ENCODE measurements around the gene CHSY3.

The CHSY3 gene

GRCh38 chr5:129905473-129906176 lies 1.4 kb downstream of the CHSY3 start:
- H3K36me3 ChIP-seq (ENCODE audit: control insufficient read depth, insufficient read depth, low read length), result no peaks in the 10 kb centered on the region
- no peaks in the 10 kb centered on the region for H3K4me1 ChIP-seq (ENCODE audit: control insufficient read depth, insufficient read depth, low read length)
- no peaks in the 10 kb centered on the region for H3K9me3 ChIP-seq (ENCODE audit: control insufficient read depth, low read length)
- no peak overlapping the region for H3K27ac ChIP-seq (ENCODE audit: insufficient read depth, low read depth, low read length, poor library complexity, severe bottlenecking)
- H3K27me3 ChIP-seq (ENCODE audit: control insufficient read depth, insufficient read depth, low read length, poor library complexity, severe bottlenecking), result peaks cover 64% of the 10 kb centered on the region
- peak overlapping the region; percentile 44 for H3K4me3 ChIP-seq (ENCODE audit: insufficient read depth, low read depth, low read length)
- WGBS, 2 experiments, result 1% methylated on average over 37 of the region's 37 CpGs

- Histone ChIP-seq H3K4me1 (ENCODE audit: control insufficient read depth, insufficient read depth, low read length) (no peaks in the 10 kb centered on the region), H3K27ac (ENCODE audit: insufficient read depth, low read depth, low read length, poor library complexity, severe bottlenecking) (no peak overlapping the region), H3K9me3 (ENCODE audit: control insufficient read depth, low read length) (no peaks in the 10 kb centered on the region), H3K4me3 (ENCODE audit: insufficient read depth, low read depth, low read length) (peak overlapping the region; percentile 44), H3K27me3 (ENCODE audit: control insufficient read depth, insufficient read depth, low read length, poor library complexity, severe bottlenecking) (peaks cover 64% of the 10 kb centered on the region), H3K36me3 (ENCODE audit: control insufficient read depth, insufficient read depth, low read length) (no peaks in the 10 kb centered on the region)
- WGBS, 2 experiments, result 6 to 8% methylated on average over 17 to 18 of the region's 20 CpGs
Observed at GRCh38 chr5:129906177-129906887, 2.1 kb downstream of the CHSY3 start.

- no CpG with 5 or more reads among the region's 1 CpG for WGBS, 2 experiments
- Histone ChIP-seq H3K27ac (ENCODE audit: insufficient read depth, low read depth, low read length, poor library complexity, severe bottlenecking) (no peak overlapping the region), H3K27me3 (ENCODE audit: control insufficient read depth, insufficient read depth, low read length, poor library complexity, severe bottlenecking) (peaks cover 43% of the 10 kb centered on the region), H3K36me3 (ENCODE audit: control insufficient read depth, insufficient read depth, low read length) (no peaks in the 10 kb centered on the region), H3K4me1 (ENCODE audit: control insufficient read depth, insufficient read depth, low read length) (no peaks in the 10 kb centered on the region), H3K9me3 (ENCODE audit: control insufficient read depth, low read length) (no peaks in the 10 kb centered on the region), H3K4me3 (ENCODE audit: insufficient read depth, low read depth, low read length) (no peak overlapping the region)
Observed at GRCh38 chr5:129909225-129909624, 5.0 kb downstream of the CHSY3 start.

- H3K4me1 ChIP-seq (ENCODE audit: control insufficient read depth, insufficient read depth, low read length), result no peaks in the 10 kb centered on the region
- H3K27me3 ChIP-seq (ENCODE audit: control insufficient read depth, insufficient read depth, low read length, poor library complexity, severe bottlenecking), result peaks cover 9% of the 10 kb centered on the region
- whole genome bisulfite sequencing, 2 experiments, result 83 to 100% methylated on average over 1 of the region's 1 CpG
- no peak overlapping the region for H3K27ac ChIP-seq (ENCODE audit: insufficient read depth, low read depth, low read length, poor library complexity, severe bottlenecking)
- no peaks in the 10 kb centered on the region for H3K9me3 ChIP-seq (ENCODE audit: control insufficient read depth, low read length)
- H3K36me3 ChIP-seq (ENCODE audit: control insufficient read depth, insufficient read depth, low read length), result no peaks in the 10 kb centered on the region
- no peak overlapping the region for H3K4me3 ChIP-seq (ENCODE audit: insufficient read depth, low read depth, low read length)
Observed at GRCh38 chr5:129912601-129913255, 8.5 kb downstream of the CHSY3 start.

GRCh38 chr5:129915415-129915814 lies 11.2 kb downstream of the CHSY3 start:
- H3K36me3 ChIP-seq (ENCODE audit: control insufficient read depth, insufficient read depth, low read length), result no peaks in the 10 kb centered on the region
- H3K4me1 ChIP-seq (ENCODE audit: control insufficient read depth, insufficient read depth, low read length), result no peaks in the 10 kb centered on the region
- no peaks in the 10 kb centered on the region for H3K9me3 ChIP-seq (ENCODE audit: control insufficient read depth, low read length)
- 79% methylated on average over 2 of the region's 2 CpGs; no CpG with 5 or more reads in 1 of the 2 experiments for WGBS, 2 experiments
- no peak overlapping the region for H3K4me3 ChIP-seq (ENCODE audit: insufficient read depth, low read depth, low read length)
- no peak overlapping the region for H3K27ac ChIP-seq (ENCODE audit: insufficient read depth, low read depth, low read length, poor library complexity, severe bottlenecking)
- no peaks in the 10 kb centered on the region for H3K27me3 ChIP-seq (ENCODE audit: control insufficient read depth, insufficient read depth, low read length, poor library complexity, severe bottlenecking)

GRCh38 chr5:129917224-129917623 lies 13.0 kb downstream of the CHSY3 start:
- Histone ChIP-seq H3K9me3 (ENCODE audit: control insufficient read depth, low read length) (no peaks in the 10 kb centered on the region), H3K4me3 (ENCODE audit: insufficient read depth, low read depth, low read length) (no peak overlapping the region), H3K27ac (ENCODE audit: insufficient read depth, low read depth, low read length, poor library complexity, severe bottlenecking) (no peak overlapping the region), H3K27me3 (ENCODE audit: control insufficient read depth, insufficient read depth, low read length, poor library complexity, severe bottlenecking) (no peaks in the 10 kb centered on the region), H3K4me1 (ENCODE audit: control insufficient read depth, insufficient read depth, low read length) (no peaks in the 10 kb centered on the region), H3K36me3 (ENCODE audit: control insufficient read depth, insufficient read depth, low read length) (no peaks in the 10 kb centered on the region)
- 75 to 92% methylated on average over 1 of the region's 1 CpG for WGBS, 2 experiments

- Histone ChIP-seq H3K36me3 (ENCODE audit: control insufficient read depth, insufficient read depth, low read length) (no peaks in the 10 kb centered on the region), H3K4me1 (ENCODE audit: control insufficient read depth, insufficient read depth, low read length) (no peaks in the 10 kb centered on the region), H3K9me3 (ENCODE audit: control insufficient read depth, low read length) (no peaks in the 10 kb centered on the region), H3K27me3 (ENCODE audit: control insufficient read depth, insufficient read depth, low read length, poor library complexity, severe bottlenecking) (no peaks in the 10 kb centered on the region), H3K27ac (ENCODE audit: insufficient read depth, low read depth, low read length, poor library complexity, severe bottlenecking) (no peak overlapping the region), H3K4me3 (ENCODE audit: insufficient read depth, low read depth, low read length) (no peak overlapping the region)
- WGBS, 2 experiments, result 91% methylated on average over 4 of the region's 4 CpGs
Observed at GRCh38 chr5:129921204-129921603, 16.9 kb downstream of the CHSY3 start.

- H3K9me3 ChIP-seq (ENCODE audit: control insufficient read depth, low read length), result no peaks in the 10 kb centered on the region
- 93 to 95% methylated on average over 3 of the region's 4 CpGs for WGBS, 2 experiments
Observed at GRCh38 chr5:129930221-129930620, 26.0 kb downstream of the CHSY3 start.

GRCh38 chr5:129935626-129936025 lies 31.4 kb downstream of the CHSY3 start:
- H3K4me1 ChIP-seq (ENCODE audit: control insufficient read depth, insufficient read depth, low read length), result no peaks in the 10 kb centered on the region
- no peak overlapping the region for H3K27ac ChIP-seq (ENCODE audit: insufficient read depth, low read depth, low read length, poor library complexity, severe bottlenecking)
- H3K27me3 ChIP-seq (ENCODE audit: control insufficient read depth, insufficient read depth, low read length, poor library complexity, severe bottlenecking), result no peaks in the 10 kb centered on the region
- no peaks in the 10 kb centered on the region for H3K36me3 ChIP-seq (ENCODE audit: control insufficient read depth, insufficient read depth, low read length)
- H3K9me3 ChIP-seq (ENCODE audit: control insufficient read depth, low read length), result no peaks in the 10 kb centered on the region
- 82 to 94% methylated on average over 1 to 2 of the region's 2 CpGs for WGBS, 2 experiments
- H3K4me3 ChIP-seq (ENCODE audit: insufficient read depth, low read depth, low read length), result no peak overlapping the region

More at GRCh38 chr5:129930221-129930620, 26.0 kb downstream of the CHSY3 start:
- Histone ChIP-seq H3K27ac (ENCODE audit: insufficient read depth, low read depth, low read length, poor library complexity, severe bottlenecking) (no peak overlapping the region), H3K36me3 (ENCODE audit: control insufficient read depth, insufficient read depth, low read length) (no peaks in the 10 kb centered on the region), H3K4me1 (ENCODE audit: control insufficient read depth, insufficient read depth, low read length) (no peaks in the 10 kb centered on the region), H3K27me3 (ENCODE audit: control insufficient read depth, insufficient read depth, low read length, poor library complexity, severe bottlenecking) (no peaks in the 10 kb centered on the region), H3K4me3 (ENCODE audit: insufficient read depth, low read depth, low read length) (no peak overlapping the region)

- WGBS, 2 experiments, result 86 to 93% methylated on average over 3 of the region's 3 CpGs
- H3K27me3 ChIP-seq (ENCODE audit: control insufficient read depth, insufficient read depth, low read length, poor library complexity, severe bottlenecking), result no peaks in the 10 kb centered on the region
Observed at GRCh38 chr5:129938077-129938476, 33.8 kb downstream of the CHSY3 start.

More at GRCh38 chr5:129938077-129938476, 33.8 kb downstream of the CHSY3 start:
- H3K9me3 ChIP-seq (ENCODE audit: control insufficient read depth, low read length), result no peaks in the 10 kb centered on the region
- H3K36me3 ChIP-seq (ENCODE audit: control insufficient read depth, insufficient read depth, low read length), result no peaks in the 10 kb centered on the region
- no peak overlapping the region for H3K4me3 ChIP-seq (ENCODE audit: insufficient read depth, low read depth, low read length)
- no peak overlapping the region for H3K27ac ChIP-seq (ENCODE audit: insufficient read depth, low read depth, low read length, poor library complexity, severe bottlenecking)
- H3K4me1 ChIP-seq (ENCODE audit: control insufficient read depth, insufficient read depth, low read length), result no peaks in the 10 kb centered on the region
